ENCODE measurements around the gene BRI3. TPM values are rescaled to one million over a fixed set of nuclear protein-coding genes. Genes with fewer than 3 reads are reported as not detected.
A peak's percentile ranks its signal among the peaks of the same experiment; 100 is the strongest.
"Not testable (repeated sequence)": the region's sequence is repeated elsewhere in the genome, so short reads cannot be mapped to it uniquely, and the experiment has no call there.

The BRI3 gene
- total and polyA plus RNA-seq, 5 experiments from 2014 or later, result 15.1 to 86.2 (median 18.8) TPM

- Mint-ChIP-seq H3K36me3 (peaks cover 0 to 3% (median 0%) of the 10 kb centered on the region in 3 donors), H3K27me3 (no peaks in the 10 kb centered on the region), H3K4me3 (no peak overlapping the region), H3K27ac (peak overlapping the region in 1 of 10 donors; percentile 52), H3K4me1 (peaks cover 0 to 5% (median under 1%) of the 10 kb centered on the region in 4 donors), H3K9me3 (no peaks in the 10 kb centered on the region)
- DNase-seq (no peak), ATAC-seq (no peak)
- POLR2A ChIA-PET, result no interaction called here
These were observed 24.6 kb downstream of the BRI3 start for GRCh38 chr7:98305951-98306535.

DNA sequence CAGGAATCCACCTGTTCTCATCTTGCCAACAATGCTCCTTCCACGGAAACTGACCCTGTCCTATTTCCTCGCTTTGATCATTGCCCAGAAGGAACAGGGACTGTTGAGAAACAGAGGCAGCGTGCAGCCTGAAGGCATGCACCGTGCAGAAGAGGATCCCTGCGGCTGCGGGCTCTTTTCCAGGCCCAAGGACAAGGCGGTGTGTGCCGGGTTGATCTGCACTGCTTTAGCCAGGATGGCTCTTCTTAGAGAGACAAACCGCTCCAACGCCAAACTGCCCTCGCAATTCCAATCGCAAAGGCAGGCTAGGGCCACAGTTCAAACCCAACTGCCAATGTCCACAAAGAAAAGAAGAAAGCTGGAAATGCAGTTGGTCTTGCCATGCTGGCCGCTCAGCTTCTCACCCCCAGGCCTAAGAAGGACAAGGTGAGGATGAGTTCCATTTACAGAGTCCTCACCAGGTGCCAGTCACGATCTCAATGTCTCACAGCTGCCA lies 26.5 kb downstream of the BRI3 start:
- Mint-ChIP-seq H3K36me3 (peaks cover 0 to 3% (median 0%) of the 10 kb centered on the region in 3 donors), H3K27me3 (no peaks in the 10 kb centered on the region), H3K4me1 (peaks cover 0 to 2% (median under 1%) of the 10 kb centered on the region in 4 donors), H3K27ac (no peak overlapping the region), H3K4me3 (no peak overlapping the region), H3K9me3 (no peaks in the 10 kb centered on the region)
- ATAC-seq (no peak), DNase-seq (no peak)
- POLR2A ChIA-PET, result no interaction called here

DNA sequence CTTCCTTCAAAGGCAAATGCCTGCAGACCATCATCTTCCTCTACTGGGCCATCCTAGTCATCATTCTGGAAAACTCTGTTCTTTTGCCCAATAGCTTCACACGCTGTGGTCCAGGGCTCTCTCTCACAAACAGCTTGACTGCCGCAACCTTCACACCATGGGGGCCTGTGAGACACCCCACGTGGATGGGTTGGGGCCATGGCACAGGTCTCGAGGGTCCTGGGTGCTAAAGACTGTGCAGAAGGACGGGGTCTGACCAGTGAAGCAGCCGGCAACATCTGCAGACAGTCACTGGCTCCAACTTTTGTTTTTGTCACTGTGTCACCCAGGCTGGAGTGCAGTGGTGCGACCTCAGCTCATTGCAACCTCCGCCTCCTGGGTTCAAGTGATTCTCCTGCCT lies 28.1 kb downstream of the BRI3 start:
- Mint-ChIP-seq H3K27me3 (no peaks in the 10 kb centered on the region), H3K27ac (no peak overlapping the region), H3K9me3 (no peaks in the 10 kb centered on the region), H3K36me3 (peaks cover 0 to 3% (median 0%) of the 10 kb centered on the region in 3 donors), H3K4me1 (peaks cover 0 to 6% (median 0%) of the 10 kb centered on the region in 4 donors), H3K4me3 (no peak overlapping the region)
- POLR2A ChIA-PET, result no interaction called here
- no peak for DNase-seq
- no peak for ATAC-seq

GRCh38 chr7:98312201-98312600 lies 30.7 kb downstream of the BRI3 start:
- ATAC-seq, result no peak
- no peak for DNase-seq
- Mint-ChIP-seq H3K4me1 (peaks cover 0 to 9% (median 0%) of the 10 kb centered on the region in 4 donors), H3K27me3 (no peaks in the 10 kb centered on the region), H3K9me3 (peaks cover 0 to 2% (median 0%) of the 10 kb centered on the region in 9 donors), H3K4me3 (no peak overlapping the region), H3K27ac (no peak overlapping the region), H3K36me3 (peaks cover 2 to 5% (median 3%) of the 10 kb centered on the region in 3 donors)
- POLR2A ChIA-PET, result no interaction called here

GRCh38 chr7:98314469-98314868 lies 33.0 kb downstream of the BRI3 start:
- H3K36me3 Mint-ChIP-seq, result peaks cover 0 to 5% (median 2%) of the 10 kb centered on the region in 3 donors
- H3K27me3 Mint-ChIP-seq, result no peaks in the 10 kb centered on the region
- peaks cover 0 to 9% (median 0%) of the 10 kb centered on the region in 4 donors for H3K4me1 Mint-ChIP-seq
- no peak overlapping the region for H3K4me3 Mint-ChIP-seq
- POLR2A ChIA-PET, result no interaction called here
- ATAC-seq (no peak), DNase-seq (peak in 1 of 10 donors; percentile 23)
- H3K9me3 Mint-ChIP-seq, result peaks cover 0 to 2% (median 0%) of the 10 kb centered on the region in 9 donors
- peak overlapping the region in 2 of 10 donors; percentile 24 to 82 for H3K27ac Mint-ChIP-seq

DNA sequence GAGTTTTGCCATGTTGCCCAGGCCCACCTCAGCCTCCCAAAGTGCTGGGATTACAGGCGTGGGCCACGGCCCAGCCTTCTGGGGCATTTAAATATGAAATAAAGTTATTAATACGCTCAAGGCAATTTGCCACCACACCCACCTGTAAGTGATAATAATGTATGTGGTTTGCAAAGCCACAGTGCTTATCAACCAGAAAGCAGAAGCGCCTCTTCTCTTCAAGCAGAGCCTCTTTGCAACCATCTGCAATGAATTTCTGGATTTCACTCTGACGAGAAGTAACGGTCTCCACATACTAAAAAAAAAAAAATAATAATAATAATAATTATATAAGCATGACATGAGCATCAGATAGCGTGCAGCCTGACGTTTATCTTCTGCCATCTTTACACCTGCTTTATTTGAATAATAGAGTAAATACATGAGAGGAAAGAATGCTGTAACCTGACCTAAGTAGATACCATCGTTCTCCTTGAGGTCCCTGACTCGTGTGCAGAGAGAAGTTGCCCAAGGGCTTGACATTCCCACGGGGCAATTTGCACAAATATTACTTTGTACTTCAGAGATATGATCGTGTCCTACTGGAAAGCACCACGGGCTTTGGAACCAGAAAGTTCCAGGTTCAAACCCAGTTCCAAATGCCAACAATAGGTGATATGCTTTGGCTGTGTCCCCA lies 34.0 kb downstream of the BRI3 start:
- H3K4me1 Mint-ChIP-seq, result peaks cover 0 to 9% (median 0%) of the 10 kb centered on the region in 4 donors
- no peak overlapping the region for H3K4me3 Mint-ChIP-seq
- H3K36me3 Mint-ChIP-seq, result peaks cover 0 to 5% (median 2%) of the 10 kb centered on the region in 3 donors
- POLR2A ChIA-PET, result no interaction called here
- no peak overlapping the region for H3K27ac Mint-ChIP-seq
- ATAC-seq (no peak), DNase-seq (no peak)
- peaks cover 0 to 2% (median 0%) of the 10 kb centered on the region in 9 donors for H3K9me3 Mint-ChIP-seq
- H3K27me3 Mint-ChIP-seq, result no peaks in the 10 kb centered on the region

DNA sequence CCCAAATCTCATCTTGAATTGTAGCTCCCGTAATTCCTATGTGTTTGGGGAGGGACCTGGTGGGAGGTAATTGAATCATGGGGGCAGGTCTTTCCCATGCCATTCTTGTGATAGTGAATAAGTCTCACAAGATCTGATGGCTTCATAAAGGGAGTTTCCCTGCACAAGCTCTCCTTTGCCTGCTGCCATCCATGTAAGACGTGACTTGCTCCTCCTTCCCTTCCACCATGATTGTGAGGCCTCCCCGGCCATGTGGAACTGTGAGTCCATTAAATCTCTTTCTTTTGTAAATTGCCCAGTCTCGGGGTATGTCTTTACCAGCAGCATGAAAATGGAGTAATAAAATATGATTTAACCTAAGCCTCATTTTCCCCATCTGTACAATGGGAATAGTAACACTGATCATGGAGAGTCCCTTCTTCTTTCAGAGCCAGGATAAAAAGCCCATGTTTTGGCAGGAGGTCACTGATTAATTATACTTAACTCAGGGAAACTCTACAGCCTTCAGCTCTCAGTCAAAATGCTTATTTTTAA lies 34.6 kb downstream of the BRI3 start:
- DNase-seq, H3K36me3 Mint-ChIP-seq, H3K27ac Mint-ChIP-seq, H3K4me3 Mint-ChIP-seq, H3K27me3 Mint-ChIP-seq, H3K9me3 Mint-ChIP-seq, H3K4me1 Mint-ChIP-seq, ATAC-seq, POLR2A ChIA-PET: not testable (repeated sequence)

DNA sequence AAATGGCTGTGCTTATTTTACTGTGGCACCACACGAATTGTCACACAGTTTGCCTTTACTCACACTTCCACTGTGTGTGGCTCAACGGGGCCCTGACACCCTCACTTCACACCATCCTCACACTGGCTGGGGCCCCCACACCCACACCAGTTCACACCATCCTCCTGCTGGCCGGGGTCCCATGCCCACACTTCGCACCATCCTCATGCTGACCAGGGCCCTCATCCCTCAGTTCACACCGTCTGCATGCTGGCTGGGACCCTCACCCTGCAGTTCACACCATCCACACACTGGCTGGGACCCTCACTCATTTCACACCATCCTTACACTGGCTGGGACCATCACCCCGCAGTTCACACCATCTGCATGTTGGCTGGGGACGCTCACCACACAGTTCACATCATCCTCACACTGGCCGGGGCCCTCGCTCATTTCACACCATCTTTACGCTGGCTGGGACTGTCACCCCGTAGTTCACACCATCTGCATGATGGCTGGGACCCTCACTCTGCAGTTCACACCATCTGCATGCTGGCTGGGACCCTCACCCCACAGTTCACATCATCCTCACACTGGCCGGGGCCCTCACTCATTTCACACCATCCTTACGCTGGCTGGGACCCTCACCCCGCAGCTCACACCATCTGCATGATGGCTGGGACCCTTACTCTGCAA lies 36.0 kb downstream of the BRI3 start:
- DNase-seq (no peak), ATAC-seq (no peak)
- peaks cover 0 to 2% (median 0%) of the 10 kb centered on the region in 9 donors for H3K9me3 Mint-ChIP-seq
- POLR2A ChIA-PET, result no interaction called here
- H3K27ac Mint-ChIP-seq, result peak overlapping the region in 1 of 10 donors; percentile 83
- H3K4me1 Mint-ChIP-seq, result peaks cover 0 to 9% (median 0%) of the 10 kb centered on the region in 4 donors
- H3K36me3 Mint-ChIP-seq, result peaks cover 0 to 5% (median 2%) of the 10 kb centered on the region in 3 donors
- H3K4me3 Mint-ChIP-seq, result no peak overlapping the region
- H3K27me3 Mint-ChIP-seq, result peaks cover 0 to 10% (median 8%) of the 10 kb centered on the region in 5 donors

- peaks cover 0 to 5% (median 2%) of the 10 kb centered on the region in 3 donors for H3K36me3 Mint-ChIP-seq
- no peak for ATAC-seq
- POLR2A ChIA-PET, result no interaction called here
These were observed 37.7 kb downstream of the BRI3 start for GRCh38 chr7:98319176-98319575.

GRCh38 chr7:98321301-98321700 lies 39.8 kb downstream of the BRI3 start:
- DNase-seq (no peak), ATAC-seq (no peak)
- Mint-ChIP-seq H3K36me3 (peaks cover 0 to 5% (median 2%) of the 10 kb centered on the region in 3 donors), H3K4me3 (no peak overlapping the region), H3K4me1 (no peaks in the 10 kb centered on the region), H3K9me3 (no peaks in the 10 kb centered on the region), H3K27ac (peak overlapping the region in 1 of 10 donors; percentile 85), H3K27me3 (peaks cover 5 to 23% (median 14%) of the 10 kb centered on the region in 5 donors)
- POLR2A ChIA-PET, result no interaction called here

More at GRCh38 chr7:98319176-98319575, 37.7 kb downstream of the BRI3 start:
- H3K9me3 Mint-ChIP-seq, result peaks cover 0 to 2% (median 0%) of the 10 kb centered on the region in 9 donors
- H3K4me3 Mint-ChIP-seq, result no peak overlapping the region
- peak overlapping the region in 1 of 10 donors; percentile 37 for H3K27ac Mint-ChIP-seq
- DNase-seq, result no peak
- H3K4me1 Mint-ChIP-seq, result peaks cover 0 to 7% (median 0%) of the 10 kb centered on the region in 4 donors
- peaks cover 5 to 23% (median 14%) of the 10 kb centered on the region in 5 donors for H3K27me3 Mint-ChIP-seq

GRCh38 chr7:98322331-98323270 lies 41.1 kb downstream of the BRI3 start:
- no peaks in the 10 kb centered on the region for H3K4me1 Mint-ChIP-seq
- no peak overlapping the region for H3K4me3 Mint-ChIP-seq
- no peak overlapping the region for H3K27ac Mint-ChIP-seq
- no peaks in the 10 kb centered on the region for H3K36me3 Mint-ChIP-seq
- ATAC-seq (no peak), DNase-seq (no peak)
- POLR2A ChIA-PET, result no interaction called here
- no peaks in the 10 kb centered on the region for H3K9me3 Mint-ChIP-seq
- peaks cover 5 to 23% (median 14%) of the 10 kb centered on the region in 5 donors for H3K27me3 Mint-ChIP-seq

All from naive thymus-derived CD8-positive, alpha-beta T cell (primary cell).